ENCODE measurements around the gene NANOGP8.
"Not testable (repeated sequence)": the region's sequence is repeated elsewhere in the genome, so short reads cannot be mapped to it uniquely, and the experiment has no call there.

Gene NANOGP8

DNA sequence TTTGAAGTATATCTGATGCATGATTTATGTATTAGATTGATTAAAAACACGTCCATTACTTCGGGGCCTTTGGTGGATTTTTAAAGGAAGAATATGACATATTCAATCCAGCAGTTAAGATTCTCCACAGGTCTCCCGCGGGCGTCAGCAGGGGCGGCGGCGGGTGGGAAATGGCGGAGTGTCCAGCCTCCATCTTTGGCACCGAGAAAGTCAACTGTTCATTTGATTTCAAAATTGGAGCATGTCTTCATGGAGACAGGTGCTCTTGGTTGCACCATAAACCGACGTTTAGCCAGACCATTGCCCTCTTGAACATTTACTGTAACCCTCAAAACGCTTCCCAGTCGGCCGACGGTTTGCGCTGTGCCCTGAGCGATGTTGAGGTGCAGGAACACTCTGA is 7.2 kb upstream of the NANOGP8 start:
- peaks cover 10% of the 10 kb centered on the region for H3K27me3 Mint-ChIP-seq (ENCODE audit: low read depth, poor library complexity)
- H3K4me1 Mint-ChIP-seq, result peaks cover 6% of the 10 kb centered on the region
- peaks cover 6% of the 10 kb centered on the region for H3K36me3 Mint-ChIP-seq (ENCODE audit: low read depth)
- no peaks in the 10 kb centered on the region for H3K9me3 Mint-ChIP-seq
- no peak overlapping the region for H3K4me3 Mint-ChIP-seq
- TF ChIP-seq, protein P1, sequence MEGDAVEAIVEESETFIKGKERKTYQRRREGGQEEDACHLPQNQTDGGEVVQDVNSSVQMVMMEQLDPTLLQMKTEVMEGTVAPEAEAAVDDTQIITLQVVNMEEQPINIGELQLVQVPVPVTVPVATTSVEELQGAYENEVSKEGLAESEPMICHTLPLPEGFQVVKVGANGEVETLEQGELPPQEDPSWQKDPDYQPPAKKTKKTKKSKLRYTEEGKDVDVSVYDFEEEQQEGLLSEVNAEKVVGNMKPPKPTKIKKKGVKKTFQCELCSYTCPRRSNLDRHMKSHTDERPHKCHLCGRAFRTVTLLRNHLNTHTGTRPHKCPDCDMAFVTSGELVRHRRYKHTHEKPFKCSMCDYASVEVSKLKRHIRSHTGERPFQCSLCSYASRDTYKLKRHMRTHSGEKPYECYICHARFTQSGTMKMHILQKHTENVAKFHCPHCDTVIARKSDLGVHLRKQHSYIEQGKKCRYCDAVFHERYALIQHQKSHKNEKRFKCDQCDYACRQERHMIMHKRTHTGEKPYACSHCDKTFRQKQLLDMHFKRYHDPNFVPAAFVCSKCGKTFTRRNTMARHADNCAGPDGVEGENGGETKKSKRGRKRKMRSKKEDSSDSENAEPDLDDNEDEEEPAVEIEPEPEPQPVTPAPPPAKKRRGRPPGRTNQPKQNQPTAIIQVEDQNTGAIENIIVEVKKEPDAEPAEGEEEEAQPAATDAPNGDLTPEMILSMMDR (IDR thresholded peaks at IDR 0.05), result no peak
- no peak overlapping the region for H3K27ac Mint-ChIP-seq
- DNase-seq, result no peak

DNA sequence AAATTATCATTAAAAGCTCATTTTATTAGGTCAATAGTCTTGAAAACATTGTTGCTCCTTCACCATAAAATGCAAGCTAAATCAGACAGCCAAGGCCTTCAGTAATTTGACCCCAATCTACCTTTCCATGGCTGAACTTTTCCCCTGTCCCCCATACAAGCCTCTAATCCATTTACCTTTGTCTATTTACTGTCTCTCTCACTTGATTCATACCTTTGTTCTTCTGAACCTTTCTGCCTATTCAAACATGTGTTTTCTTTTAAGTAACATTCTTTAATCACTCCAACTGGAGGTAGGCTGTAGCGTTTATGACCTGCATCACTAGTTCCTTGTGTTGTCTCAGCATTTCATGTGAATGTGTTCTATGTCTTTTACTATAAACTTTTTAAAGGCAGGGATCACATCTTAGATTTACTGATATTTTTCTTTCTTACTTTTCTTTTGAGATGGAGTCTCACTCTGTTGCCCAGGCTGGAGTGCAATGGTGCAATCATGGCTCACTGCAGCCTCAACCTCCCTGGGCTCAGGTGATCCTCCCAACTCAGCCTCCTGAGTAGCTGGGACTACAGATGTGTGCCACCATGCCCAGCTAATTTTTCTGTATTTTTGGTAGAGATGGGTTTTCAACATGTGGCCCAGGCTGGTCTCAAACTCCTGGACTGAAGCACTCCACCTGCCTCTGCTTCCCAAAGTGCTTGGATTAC is 5.2 kb upstream of the NANOGP8 start:
- Mint-ChIP-seq H3K4me3 (no peak overlapping the region), H3K36me3 (ENCODE audit: low read depth) (peaks cover 6% of the 10 kb centered on the region), H3K4me1 (peaks cover 6% of the 10 kb centered on the region), H3K27ac (no peak overlapping the region), H3K27me3 (ENCODE audit: low read depth, poor library complexity) (peaks cover 9% of the 10 kb centered on the region), H3K9me3 (no peaks in the 10 kb centered on the region)
- DNase-seq, result no peak
- TF ChIP-seq, protein P1 (IDR thresholded peaks at IDR 0.05), result no peak

DNA sequence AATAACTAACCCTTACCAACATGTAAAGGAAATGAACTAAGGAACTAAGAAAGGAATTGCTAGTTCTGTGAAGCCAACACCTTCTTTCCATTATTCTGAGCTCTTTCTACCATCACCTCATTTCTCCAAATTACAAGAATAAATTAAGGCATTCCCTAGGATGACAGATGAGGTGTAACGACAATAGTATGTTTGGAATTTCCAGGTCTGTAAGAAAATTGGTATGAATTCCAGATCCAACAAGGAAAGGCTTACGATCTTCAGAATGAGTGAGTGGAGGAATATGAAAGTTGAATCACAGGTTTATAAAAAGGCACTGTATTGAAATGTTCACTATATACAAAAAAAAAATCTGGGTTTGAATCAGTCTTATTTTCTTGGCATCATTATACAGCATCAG is 4.5 kb upstream of the NANOGP8 start:
- Mint-ChIP-seq H3K36me3 (ENCODE audit: low read depth) (peaks cover 6% of the 10 kb centered on the region), H3K4me1 (peaks cover 6% of the 10 kb centered on the region), H3K4me3 (no peak overlapping the region), H3K27me3 (ENCODE audit: low read depth, poor library complexity) (peaks cover 9% of the 10 kb centered on the region), H3K27ac (no peak overlapping the region), H3K9me3 (peaks cover 3% of the 10 kb centered on the region)
- no peak for DNase-seq
- TF ChIP-seq, protein P1 (IDR thresholded peaks at IDR 0.05), result no peak

DNA sequence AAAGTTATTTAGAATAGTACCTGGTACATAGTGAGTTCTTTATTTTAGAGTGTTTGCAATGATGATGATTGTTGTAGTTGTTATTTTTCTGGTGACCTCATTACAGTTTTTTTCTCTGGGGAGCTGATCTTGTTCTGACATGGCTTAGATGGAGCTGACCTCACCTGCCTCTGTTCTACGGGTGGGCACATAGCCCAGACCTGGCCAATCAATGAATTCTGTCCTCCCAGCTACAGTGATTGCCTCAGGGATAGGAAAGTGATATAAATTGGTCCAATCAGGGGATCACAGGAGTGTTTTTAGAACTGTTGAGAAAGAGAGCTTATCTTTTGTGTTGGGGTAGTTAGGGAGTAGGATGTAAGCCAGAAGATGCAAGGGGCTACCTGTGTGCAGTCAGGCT is 3.2 kb upstream of the NANOGP8 start:
- peaks cover 4% of the 10 kb centered on the region for H3K9me3 Mint-ChIP-seq
- TF ChIP-seq, protein P1 (IDR thresholded peaks at IDR 0.05), result no peak
- H3K4me1 Mint-ChIP-seq, result peaks cover 6% of the 10 kb centered on the region
- H3K27ac Mint-ChIP-seq, result peak overlapping the region; percentile 34
- H3K27me3 Mint-ChIP-seq (ENCODE audit: low read depth, poor library complexity), result peaks cover 9% of the 10 kb centered on the region
- H3K4me3 Mint-ChIP-seq, result no peak overlapping the region
- DNase-seq, result no peak
- peaks cover 6% of the 10 kb centered on the region for H3K36me3 Mint-ChIP-seq (ENCODE audit: low read depth)

DNA sequence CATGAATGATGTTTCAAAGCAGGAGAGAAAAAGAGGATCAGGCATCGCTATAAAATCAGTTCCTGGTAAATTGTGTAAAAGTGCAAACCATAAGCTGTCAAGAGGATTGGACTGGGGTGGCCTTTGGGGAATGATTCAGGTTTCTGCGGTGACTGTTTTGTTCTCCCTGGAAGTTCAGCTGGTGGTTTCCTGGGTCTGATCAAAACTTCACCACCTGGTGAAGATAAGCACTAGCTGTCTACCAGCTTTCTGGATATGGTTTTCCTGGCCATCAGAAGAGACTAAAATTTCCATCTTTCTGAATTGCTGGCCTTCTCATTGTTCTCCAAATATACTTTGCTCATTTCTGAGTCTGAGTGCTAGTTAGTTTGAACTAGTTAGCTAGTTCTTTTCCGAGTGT is 2.7 kb upstream of the NANOGP8 start:
- Mint-ChIP-seq H3K9me3 (peaks cover 8% of the 10 kb centered on the region), H3K36me3 (ENCODE audit: low read depth) (peaks cover 5% of the 10 kb centered on the region), H3K4me1 (peaks cover 6% of the 10 kb centered on the region), H3K27ac (no peak overlapping the region), H3K27me3 (ENCODE audit: low read depth, poor library complexity) (peaks cover 4% of the 10 kb centered on the region), H3K4me3 (no peak overlapping the region)
- TF ChIP-seq, protein P1 (IDR thresholded peaks at IDR 0.05), result no peak
- no peak for DNase-seq

DNA sequence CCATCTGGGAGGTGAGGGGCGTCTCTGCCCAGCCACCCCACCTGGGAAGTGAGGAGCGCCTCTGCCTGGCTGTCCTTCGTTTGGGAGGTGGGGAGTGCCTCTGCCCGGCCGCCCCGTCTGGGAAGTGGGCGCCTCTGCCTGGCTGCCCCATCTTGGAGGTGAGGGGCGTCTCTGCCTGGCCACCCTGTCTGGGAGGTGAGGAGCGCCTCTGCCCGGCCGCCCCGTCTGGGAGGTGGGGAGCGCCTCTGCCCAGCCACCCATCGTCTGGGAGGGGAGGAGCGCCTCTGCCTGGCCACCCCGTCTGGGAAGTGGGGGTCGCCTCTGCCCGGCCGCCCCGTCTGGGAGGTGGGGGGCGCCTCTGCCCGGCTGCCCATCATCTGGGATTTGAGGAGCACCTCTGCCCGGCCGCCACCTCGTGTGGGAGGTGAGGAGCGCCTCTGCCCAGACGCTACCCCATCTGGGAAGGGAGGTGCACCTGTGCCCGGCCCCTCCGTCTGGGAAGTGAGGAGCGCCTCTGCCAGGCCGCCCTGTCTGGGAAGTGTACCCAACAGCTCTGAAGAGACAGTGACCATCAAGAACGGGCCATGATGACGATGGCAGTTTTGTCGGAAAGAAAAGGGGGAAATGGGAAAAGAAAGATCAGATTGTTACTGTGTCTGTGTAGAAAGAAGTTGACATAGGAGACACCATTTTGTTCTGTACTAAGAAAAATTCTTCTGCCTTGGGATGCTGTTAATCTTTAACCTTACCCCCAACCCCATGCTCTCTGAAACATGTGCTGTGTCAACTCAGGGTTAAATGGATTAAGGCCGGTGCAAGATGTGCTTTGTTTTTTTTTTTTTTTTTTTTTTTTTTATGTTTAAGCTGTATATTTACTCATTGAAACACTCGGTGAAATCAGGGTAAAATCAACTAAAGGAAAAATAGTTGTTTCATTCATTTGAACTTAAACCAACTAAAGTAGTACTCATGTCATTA is 2.4 kb downstream of the NANOGP8 start:
- not testable (repeated sequence) for H3K27ac Mint-ChIP-seq; H3K4me1 Mint-ChIP-seq; DNase-seq; H3K4me3 Mint-ChIP-seq; H3K27me3 Mint-ChIP-seq (ENCODE audit: low read depth, poor library complexity)
- H3K9me3 Mint-ChIP-seq, result peaks cover 27% of the 10 kb centered on the region
- peaks cover 14% of the 10 kb centered on the region for H3K36me3 Mint-ChIP-seq (ENCODE audit: low read depth)

DNA sequence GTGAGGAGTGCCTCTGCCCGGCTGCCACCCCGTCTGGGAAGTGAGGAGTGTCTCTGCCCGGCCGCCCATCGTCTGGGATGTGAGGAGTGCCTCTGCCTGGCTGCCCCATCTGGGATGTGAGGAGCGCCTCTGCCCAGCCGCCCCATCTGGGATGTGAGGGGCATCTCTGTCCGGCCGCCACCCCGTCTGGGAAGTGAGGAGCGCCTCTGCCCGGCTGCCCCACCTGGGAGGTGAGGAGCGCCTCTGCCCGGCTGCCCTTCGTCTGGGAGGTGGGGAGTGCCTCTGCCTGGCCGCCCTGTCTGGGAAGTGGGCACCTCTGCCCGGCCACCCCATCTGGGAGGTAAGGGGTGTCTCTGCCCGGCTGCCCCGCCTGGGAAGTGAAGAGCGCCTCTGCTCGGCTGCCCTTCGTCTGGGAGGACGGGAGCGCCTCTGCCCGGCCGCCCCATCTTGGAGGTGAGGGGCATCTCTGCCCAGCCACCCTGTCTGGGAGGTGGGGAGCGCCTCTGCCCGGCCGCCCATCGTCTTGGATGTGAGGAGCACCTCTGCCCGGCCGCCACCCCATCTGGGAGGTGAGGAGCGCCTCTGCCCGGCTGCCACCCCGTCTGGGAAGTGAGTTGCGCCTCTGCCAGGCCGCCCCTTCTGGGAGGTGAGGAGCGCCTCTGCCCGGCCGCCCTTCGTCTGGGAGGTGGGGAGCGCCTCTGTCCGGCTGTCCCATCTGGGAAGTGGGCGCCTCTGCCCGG is 3.3 kb downstream of the NANOGP8 start:
- Mint-ChIP-seq H3K36me3 (ENCODE audit: low read depth) (peaks cover 14% of the 10 kb centered on the region), H3K9me3 (peaks cover 27% of the 10 kb centered on the region)
- H3K27ac Mint-ChIP-seq; H3K4me3 Mint-ChIP-seq; H3K4me1 Mint-ChIP-seq; DNase-seq; H3K27me3 Mint-ChIP-seq (ENCODE audit: low read depth, poor library complexity): not testable (repeated sequence)

All from nephron progenitor cell (in vitro differentiated cells).